HCT116 (cell line): Measurements from ENCODE around the gene CDYL2. TPM values are rescaled to one million over a fixed set of nuclear protein-coding genes. Genes with fewer than 3 reads are reported as not detected.

Source experiments
- ATAC-seq: fragments of 200-7000 bp; cut with Tn5 transposase; 2 replicates; pipeline ENCODE4 v1.9.1; 2020; ENCODE audit warnings: mild to moderate bottlenecking, moderate library complexity
- BruUV-seq: library from RNA; stranded (reverse); fragments of 400-500 nt; replicated peaks from 2 replicates; lab custom pipeline; 2021; lab: Mats Ljungman, UMichigan
- CTCF ChIA-PET: fragments of 300-600 bp; sonication (Branson Sonifier 250); formaldehyde crosslinking; loops from one replicate; lab custom pipeline; 2021; ENCODE audit warnings: antibody characterized with exemption; lab: Charles Lee
- POLR2A ChIA-PET: fragments of 300-600, 350-600 bp; sonication (Branson Sonifier 250); formaldehyde crosslinking; loops from one replicate; lab custom pipeline; 2021; ENCODE audit warnings: antibody characterized with exemption; lab: Charles Lee
- RAD21 ChIA-PET, 2 experiments: fragments of 300-600 bp; sonication (Branson Sonifier 250); formaldehyde crosslinking; loops; one replicate each; lab custom pipeline; 2023; ENCODE audit warnings: low total read pairs in 2 of 2; ENCODE audit not compliant: uncharacterized antibody in 2 of 2, unreplicated experiment in 2 of 2, low non-redundant PET in 1 of 2; lab: Charles Lee
- DNase-seq: peaks from one replicate; pipeline ENCODE4 v3.0.0-alpha.2; 2010; ENCODE audit warnings: low read depth, low spot score
- H2AFZ ChIP-seq: fragments of 200-600 bp; shearing (Covaris generic), sonication (generic); 2 replicates; pipeline ENCODE4 v1.6.1; 2017; ENCODE audit warnings: low read depth, mixed run types, mixed read lengths, antibody characterized with exemption, low read length; ENCODE audit not compliant: poor library complexity, severe bottlenecking
- H3K27ac ChIP-seq: 2 replicates; pipeline ENCODE4 v1.5.1; 2012; ENCODE audit warnings: low read depth, low read length
- H3K27me3 ChIP-seq: fragments of 200-600 bp; sonication (generic); 2 replicates; pipeline ENCODE4 v1.6.1; 2016; ENCODE audit warnings: mixed run types, low read length, mixed read lengths; ENCODE audit not compliant: insufficient read depth
- H3K36me3 ChIP-seq, 2 experiments: fragments of 200-500 bp in 1 of 2; fragments of 200-600 bp in 1 of 2; sonication (Bioruptor generic) in 1 of 2; sonication (generic) in 1 of 2; 2 replicates each; pipeline versions ENCODE4 v1.5.1 to v1.6.1; 2014 to 2016; ENCODE audit warnings: low read length in 2 of 2, inconsistent platforms in 1 of 2, mixed read lengths in 1 of 2, mixed run types in 1 of 2; ENCODE audit not compliant: insufficient read depth in 2 of 2, control insufficient read depth in 1 of 2
- H3K4me1 ChIP-seq, 2 experiments: fragments of 200-600 bp in 1 of 2; sonication (generic) in 1 of 2; 2 replicates each; pipeline versions ENCODE4 v1.5.1 to v1.6.1; 2012 to 2017; ENCODE audit warnings: low read length in 2 of 2, inconsistent platforms in 1 of 2, mild to moderate bottlenecking in 1 of 2, mixed read lengths in 1 of 2, mixed run types in 1 of 2, moderate library complexity in 1 of 2; ENCODE audit not compliant: insufficient read depth in 2 of 2, control insufficient read depth in 1 of 2
- H3K4me2 ChIP-seq: fragments of 200-600 bp; sonication (generic); 2 replicates; pipeline ENCODE4 v1.6.1; 2017; ENCODE audit warnings: mixed run types, low read length, mixed read lengths
- H3K4me3 ChIP-seq, 2 experiments: fragments of 200-600 bp in 1 of 2; sonication (generic) in 1 of 2; replicated peaks in 1 of 2; 2 replicates each; pipeline ENCODE4 v1.5.1; 2011 to 2016; ENCODE audit warnings: low read length in 2 of 2, control low read depth in 1 of 2, low read depth in 1 of 2, mild to moderate bottlenecking in 1 of 2, mixed read lengths in 1 of 2, mixed run types in 1 of 2
- H3K79me2 ChIP-seq: fragments of 200-600 bp; sonication (generic); 2 replicates; pipeline ENCODE4 v1.6.1; 2017; ENCODE audit warnings: mild to moderate bottlenecking, mixed run types, low read length, moderate library complexity, mixed read lengths; ENCODE audit not compliant: insufficient read depth
- H3K9ac ChIP-seq: fragments of 200-600 bp; sonication (generic); 2 replicates; pipeline ENCODE4 v1.6.1; 2016; ENCODE audit warnings: low read length, mixed read lengths
- H3K9me2 ChIP-seq: fragments of 200-600 bp; sonication (generic), shearing (Covaris generic); 2 replicates; pipeline ENCODE4 v1.6.1; 2017; ENCODE audit warnings: mixed run types, mild to moderate bottlenecking, moderate library complexity; ENCODE audit not compliant: insufficient read depth
- H3K9me3 ChIP-seq, 2 experiments: fragments of 200-500 bp in 1 of 2; fragments of 200-600 bp in 1 of 2; sonication (Bioruptor generic) in 1 of 2; sonication (generic) in 1 of 2; 2 replicates each; pipeline ENCODE4 v1.6.1; 2014 to 2017; ENCODE audit warnings: low read length in 2 of 2, mixed read lengths in 2 of 2, inconsistent platforms in 1 of 2, low read depth in 1 of 2, mild to moderate bottlenecking in 1 of 2, mixed run types in 1 of 2, moderate library complexity in 1 of 2; ENCODE audit not compliant: control insufficient read depth in 1 of 2, insufficient read depth in 1 of 2
- H4K20me1 ChIP-seq: fragments of 200-600 bp; sonication (generic), shearing (Covaris generic); 2 replicates; pipeline ENCODE4 v1.6.1; 2017; ENCODE audit warnings: mixed run types, mild to moderate bottlenecking, moderate library complexity; ENCODE audit not compliant: insufficient read depth
- ATF3 ChIP-seq: IDR thresholded peaks from 2 replicates; pipeline ENCODE4 v1.6.1; 2012
- EGR1 ChIP-seq: IDR thresholded peaks from 2 replicates; pipeline ENCODE4 v1.6.1; 2012; ENCODE audit warnings: low read depth
- EZH2 ChIP-seq: fragments of 200-600 bp; sonication (generic); IDR thresholded peaks from 2 replicates; pipeline ENCODE4 v1.6.1; 2017; ENCODE audit warnings: antibody characterized with exemption, mixed run types
- EZH2phosphoT487 ChIP-seq: fragments of 200-600 bp; IDR thresholded peaks from 2 replicates; pipeline ENCODE4 v1.6.1; 2018; ENCODE audit warnings: antibody characterized with exemption, borderline replicate concordance
- FOSL1 ChIP-seq: IDR thresholded peaks from 2 replicates; pipeline ENCODE4 v1.6.1; 2012; ENCODE audit warnings: low read depth
- JUND ChIP-seq: IDR thresholded peaks from 2 replicates; pipeline ENCODE4 v1.6.1; 2012
- MAX ChIP-seq: IDR thresholded peaks from 2 replicates; pipeline ENCODE4 v1.6.1; 2012
- POLR2A ChIP-seq: IDR thresholded peaks from 2 replicates; pipeline ENCODE4 v1.7.0; 2011; ENCODE audit warnings: borderline replicate concordance; ENCODE audit not compliant: insufficient read depth, insufficient read length; ENCODE audit errors: extremely low read depth
- POLR2AphosphoS5 ChIP-seq: IDR thresholded peaks from 2 replicates; pipeline ENCODE4 v1.6.1; 2011; ENCODE audit warnings: mild to moderate bottlenecking, low read depth, low read length, moderate library complexity
- REST ChIP-seq: IDR thresholded peaks from 2 replicates; pipeline ENCODE4 v1.6.1; 2012; ENCODE audit warnings: low read depth
- SIN3A ChIP-seq: IDR thresholded peaks from 2 replicates; pipeline ENCODE4 v1.6.1; 2012; ENCODE audit warnings: low read depth
- SP1 ChIP-seq: IDR thresholded peaks from 2 replicates; pipeline ENCODE4 v1.6.1; 2012; ENCODE audit warnings: low read depth
- TCF7L2 ChIP-seq: IDR thresholded peaks from 2 replicates; pipeline ENCODE4 v1.7.0; 2011; ENCODE audit warnings: borderline replicate concordance, inconsistent platforms; ENCODE audit not compliant: insufficient read depth, insufficient read length; ENCODE audit errors: extremely low read depth
- YY1 ChIP-seq: IDR thresholded peaks from 2 replicates; pipeline ENCODE4 v1.6.1; 2011; ENCODE audit warnings: low read length, low read depth, moderate library complexity, mild to moderate bottlenecking; ENCODE audit not compliant: insufficient replicate concordance; ENCODE audit errors: extremely low read depth
- ZFX ChIP-seq: fragments of 450-650 bp; IDR thresholded peaks from 2 replicates; pipeline ENCODE4 v1.6.1; 2017
- ZNF274 ChIP-seq: fragments of 200-500 bp; sonication (Bioruptor generic); IDR thresholded peaks from 2 replicates; pipeline ENCODE4 v1.6.1; 2014; ENCODE audit warnings: mild to moderate bottlenecking, low read depth, low read length, inconsistent platforms
- intact Hi-C: fragments of 100-400 bp; cut with micrococcal nuclease; formaldehyde crosslinking; loops from 2 replicates; pipeline ENCODE4 v1.10.0; 2022
- total RNA-seq: library from RNA; stranded (reverse); gene quantifications from one replicate; pipeline ENCODE4 v1.2.1, GENCODE V29; 2021; ENCODE audit not compliant: unreplicated experiment

The CDYL2 gene
- total RNA-seq, 1 experiment from 2014 or later = 0.10 TPM

- Histone ChIP-seq H3K9me2 (no peaks in the 10 kb centered on the region), H3K4me2 (no peak overlapping the region), H3K9ac (no peak overlapping the region), H3K4me3 (no peak overlapping the region), H3K4me1 (no peaks in the 10 kb centered on the region), H3K9me3 (peaks cover 0 to 5% of the 10 kb centered on the region in 2 experiments; a peak in 1 of 4 replicates), H4K20me1 (no peaks in the 10 kb centered on the region; the same call in 1 of the 2 replicates), H2AFZ (no peak overlapping the region), H3K27me3 (no peaks in the 10 kb centered on the region), H3K79me2 (no peaks in the 10 kb centered on the region), H3K27ac (no peak overlapping the region), H3K36me3 (no peaks in the 10 kb centered on the region)
- RAD21 ChIA-PET = no interaction called here
- DNase-seq (no peak), ATAC-seq (no peak)
- no TSS peak for BruUV-seq
- TF ChIP-seq POLR2A = no peak
- no peak for TF ChIP-seq JUND
- TF ChIP-seq EGR1 = no peak
- no peak for TF ChIP-seq POLR2AphosphoS5
- CTCF ChIA-PET = no interaction called here
- intact Hi-C loops = no loop called here
- POLR2A ChIA-PET = no interaction called here
Measured at GRCh38 chr16:80656711-80657150, 147.7 kb downstream of the CDYL2 start.

GRCh38 chr16:80656161-80656560, 148.2 kb downstream of the CDYL2 start:
- Histone ChIP-seq H3K79me2 (no peaks in the 10 kb centered on the region), H3K9me2 (no peaks in the 10 kb centered on the region)
- TF ChIP-seq EZH2 = no peak
- TF ChIP-seq POLR2AphosphoS5 = no peak
- TF ChIP-seq MAX = no peak
- TF ChIP-seq JUND = no peak
- no peak for TF ChIP-seq ATF3
- TF ChIP-seq ZNF274 = no peak
- no peak for TF ChIP-seq POLR2A
- TF ChIP-seq TCF7L2 = no peak
- TF ChIP-seq FOSL1 = no peak
- TF ChIP-seq YY1 = no peak
- TF ChIP-seq EZH2phosphoT487 = no peak
- TF ChIP-seq EGR1 = no peak
- TF ChIP-seq ZFX = no peak
- no peak for TF ChIP-seq REST
- no peak for TF ChIP-seq SP1
- no peak for TF ChIP-seq SIN3A
- TF ChIP-seq, all 23 proteins: peak for 0
- H3K4me3 ChIP-seq = no peak overlapping the region
- no peak overlapping the region for H2AFZ ChIP-seq
- ATAC-seq (no peak), DNase-seq (no peak)
- H3K27me3 ChIP-seq = no peaks in the 10 kb centered on the region
- intact Hi-C loops = no loop called here
- H3K36me3 ChIP-seq = no peaks in the 10 kb centered on the region
- CTCF ChIA-PET = no interaction called here
- POLR2A ChIA-PET = no interaction called here
- peaks cover 0 to 5% of the 10 kb centered on the region in 2 experiments; a peak in 1 of 4 replicates for H3K9me3 ChIP-seq
- H3K9ac ChIP-seq = no peak overlapping the region
- H4K20me1 ChIP-seq = no peaks in the 10 kb centered on the region; the same call in 1 of the 2 replicates
- no peak overlapping the region for H3K27ac ChIP-seq
- RAD21 ChIA-PET = no interaction called here
- H3K4me2 ChIP-seq = no peak overlapping the region
- no TSS peak for BruUV-seq
- H3K4me1 ChIP-seq = no peaks in the 10 kb centered on the region
